SK-N-SH (cell line): ENCODE measurements around the gene DNAJC4. TPM values are rescaled to one million over a fixed set of nuclear protein-coding genes. Genes with fewer than 3 reads are reported as not detected.
A peak's percentile ranks its signal among the peaks of the same experiment; 100 is the strongest.

Experiments
- CTCF ChIA-PET: fragments of 300-600, 350-600 bp; formaldehyde crosslinking; extraction: SDS; loops from one replicate; lab custom pipeline; 2021; lab: Yijun Ruan, JAX
- POLR2A ChIA-PET: fragments of 350-600 bp; sonication (Branson Sonifier 250); formaldehyde crosslinking; extraction: SDS; loops from one replicate; lab custom pipeline; 2020; ENCODE audit warnings: antibody characterized with exemption, inconsistent platforms; lab: Yijun Ruan, JAX
- DNase-seq: peaks from one replicate; pipeline ENCODE4 v3.0.0; 2012
- H2AFZ ChIP-seq: fragments of 200-600 bp; sonication (generic); 2 replicates; pipeline ENCODE4 v1.8.1; 2016; ENCODE audit warnings: antibody characterized with exemption, mild to moderate bottlenecking, low read depth
- H3F3A ChIP-seq: fragments of 200-600 bp; sonication (generic); replicated peaks from 2 replicates; pipeline ENCODE3; 2016; ENCODE audit warnings: antibody characterized with exemption, mild to moderate bottlenecking; ENCODE audit not compliant: insufficient read depth
- H3K27ac ChIP-seq, 2 experiments: fragments of 200-500 bp in 1 of 2; fragments of 200-600 bp in 1 of 2; sonication (Bioruptor generic) in 1 of 2; sonication (generic), shearing (Covaris generic) in 1 of 2; 2 replicates each; pipeline versions ENCODE4 v1.5.1 to v1.6.1; 2014 to 2016; ENCODE audit warnings: low read depth in 2 of 2, inconsistent platforms in 1 of 2, low read length in 1 of 2, mild to moderate bottlenecking in 1 of 2, mixed read lengths in 1 of 2
- H3K27me3 ChIP-seq: fragments of 200-600 bp; sonication (generic), shearing (Covaris generic); 2 replicates; pipeline ENCODE4 v1.6.1; 2016; ENCODE audit warnings: mixed run types; ENCODE audit not compliant: insufficient read depth
- H3K36me3 ChIP-seq, 2 experiments: fragments of 200-500 bp in 1 of 2; fragments of 200-600 bp in 1 of 2; sonication (Bioruptor generic) in 1 of 2; sonication (generic) in 1 of 2; replicated peaks in 1 of 2; 2 replicates each; pipeline versions ENCODE3 to v1.5.1; 2014 to 2016; ENCODE audit warnings: low read length in 1 of 2, mild to moderate bottlenecking in 1 of 2; ENCODE audit not compliant: insufficient read depth in 2 of 2, control insufficient read depth in 1 of 2
- H3K4me1 ChIP-seq, 2 experiments: fragments of 200-500 bp in 1 of 2; fragments of 200-600 bp in 1 of 2; sonication (Bioruptor generic) in 1 of 2; sonication (generic), shearing (Covaris generic) in 1 of 2; 2 replicates each; pipeline versions ENCODE4 v1.5.1 to v1.6.1; 2014 to 2016; ENCODE audit warnings: low read depth in 1 of 2, low read length in 1 of 2, mixed run types in 1 of 2; ENCODE audit not compliant: insufficient read depth in 2 of 2, control insufficient read depth in 1 of 2
- H3K4me2 ChIP-seq: fragments of 200-600 bp; sonication (generic), shearing (Covaris generic); 2 replicates; pipeline ENCODE4 v1.6.1; 2017; ENCODE audit warnings: mixed run types
- H3K4me3 ChIP-seq, 2 experiments: fragments of 200-500 bp in 1 of 2; fragments of 200-600 bp in 1 of 2; sonication (Bioruptor generic) in 1 of 2; sonication (generic), shearing (Covaris generic) in 1 of 2; 2 replicates each; pipeline versions ENCODE4 v1.5.1 to v1.8.1; 2014 to 2016; ENCODE audit warnings: low read depth in 2 of 2, inconsistent platforms in 1 of 2, low read length in 1 of 2, mild to moderate bottlenecking in 1 of 2, mixed read lengths in 1 of 2, moderate library complexity in 1 of 2
- H3K79me2 ChIP-seq: fragments of 200-600 bp; sonication (generic); 2 replicates; pipeline ENCODE4 v1.8.1; 2017; ENCODE audit warnings: mild to moderate bottlenecking; ENCODE audit not compliant: insufficient read depth
- H3K9ac ChIP-seq: fragments of 200-600 bp; sonication (generic); 2 replicates; pipeline ENCODE4 v1.6.1; 2017; ENCODE audit warnings: mixed run types
- H3K9me2 ChIP-seq: fragments of 200-600 bp; sonication (generic); 2 replicates; pipeline ENCODE4 v1.6.1; 2017; ENCODE audit warnings: mixed run types
- H3K9me3 ChIP-seq: fragments of 200-600 bp; sonication (generic); 2 replicates; pipeline ENCODE4 v1.6.1; 2017; ENCODE audit warnings: mixed run types, mild to moderate bottlenecking, moderate library complexity
- H4K20me1 ChIP-seq: fragments of 200-600 bp; sonication (generic); 2 replicates; pipeline ENCODE4 v1.6.1; 2017; ENCODE audit warnings: mild to moderate bottlenecking, mixed run types; ENCODE audit not compliant: insufficient read depth
- CHD2 ChIP-seq: fragments of 150-350 bp; IDR thresholded peaks from 2 replicates; pipeline ENCODE4 v1.6.1; 2018; ENCODE audit warnings: low read length; ENCODE audit not compliant: partially characterized antibody
- ELF1 ChIP-seq: IDR thresholded peaks from 2 replicates; pipeline ENCODE4 v1.4.0; 2012
- EZH2phosphoT487 ChIP-seq: fragments of 200-600 bp; sonication (generic); IDR thresholded peaks from 2 replicates; pipeline ENCODE4 v1.6.1; 2017; ENCODE audit warnings: low read depth, mixed run types, mild to moderate bottlenecking, antibody characterized with exemption, moderate library complexity, borderline replicate concordance
- FOSL2 ChIP-seq: IDR thresholded peaks from 2 replicates; pipeline ENCODE4 v1.4.0; 2012; ENCODE audit warnings: low read depth, mild to moderate bottlenecking, moderate library complexity, borderline replicate concordance
- FOXJ3 ChIP-seq: sonication (generic); formaldehyde crosslinking; IDR thresholded peaks from 2 replicates; pipeline ENCODE4 v1.5.1; 2020; ENCODE audit warnings: mild to moderate bottlenecking, missing genetic modification reagents
- FOXM1 ChIP-seq: IDR thresholded peaks from 2 replicates; pipeline ENCODE4 v1.4.0; 2012; ENCODE audit warnings: low read depth, mild to moderate bottlenecking
- IRF3 ChIP-seq: fragments of 150-350 bp; IDR thresholded peaks from 2 replicates; pipeline ENCODE4 v1.6.1; 2016; ENCODE audit warnings: mild to moderate bottlenecking, low read depth, low read length
- JUND ChIP-seq: IDR thresholded peaks from 2 replicates; pipeline ENCODE4 v1.4.0; 2012
- MEF2A ChIP-seq: IDR thresholded peaks from 2 replicates; pipeline ENCODE4 v1.4.0; 2012; ENCODE audit warnings: low read depth, borderline replicate concordance
- NFIC ChIP-seq: IDR thresholded peaks from 2 replicates; pipeline ENCODE4 v1.4.0; 2012; ENCODE audit warnings: borderline replicate concordance
- POLR2AphosphoS5 ChIP-seq: IDR thresholded peaks from 2 replicates; pipeline ENCODE4 v1.6.1; 2012; ENCODE audit warnings: low read depth, low read length
- RAD21 ChIP-seq: IDR thresholded peaks from 2 replicates; pipeline ENCODE4 v1.6.1; 2012; ENCODE audit warnings: mild to moderate bottlenecking, low read length
- RCOR1 ChIP-seq: fragments of 150-350 bp; IDR thresholded peaks from 2 replicates; pipeline ENCODE4 v1.6.1; 2017; ENCODE audit warnings: antibody characterized with exemption, low read length
- REST ChIP-seq: IDR thresholded peaks from 2 replicates; pipeline ENCODE4 v1.6.1; 2012; ENCODE audit warnings: mild to moderate bottlenecking, low read depth, low read length, moderate library complexity
- RFX5 ChIP-seq: IDR thresholded peaks from 2 replicates; pipeline ENCODE4 v1.6.1; 2012; ENCODE audit warnings: mild to moderate bottlenecking, improper control_type of control experiment, low read length
- RXRA ChIP-seq: IDR thresholded peaks from 2 replicates; pipeline ENCODE4 v1.4.0; 2012; ENCODE audit warnings: low read depth, mild to moderate bottlenecking, borderline replicate concordance
- SIN3A ChIP-seq: IDR thresholded peaks from 2 replicates; pipeline ENCODE4 v1.6.1; 2012; ENCODE audit warnings: low read depth, mild to moderate bottlenecking, low read length, moderate library complexity, borderline replicate concordance
- TCF12 ChIP-seq: IDR thresholded peaks from 2 replicates; pipeline ENCODE4 v1.4.0; 2012
- USF1 ChIP-seq: IDR thresholded peaks from 2 replicates; pipeline ENCODE4 v1.4.0; 2012; ENCODE audit warnings: low read depth, borderline replicate concordance
- YY1 ChIP-seq: IDR thresholded peaks from 2 replicates; pipeline ENCODE4 v1.4.0; 2012; ENCODE audit warnings: low read depth, mild to moderate bottlenecking
- WGBS: methylation state at CpG from one replicate; pipeline ENCODE4 v1.1.6; 2017; ENCODE audit warnings: low lambda C conversion rate; 5-methylcytosine and 5-hydroxymethylcytosine counted together
- polyA plus RNA-seq, 3 experiments: library from polyadenylated mRNA; depleted of rRNA; stranded (reverse); fragments of >200 nt; gene quantifications; 2 replicates each; pipeline ENCODE4 v1.2.3, GENCODE V29; 2012
- TF ChIP-seq, protein P1 (sequence below): IDR thresholded peaks from 2 replicates; pipeline ENCODE4 v1.4.0; 2012; ENCODE audit warnings: low read depth
- TF ChIP-seq, protein P2 (sequence below): IDR thresholded peaks from 2 replicates; pipeline ENCODE4 v1.4.0; 2012; ENCODE audit warnings: low read depth, borderline replicate concordance
- TF ChIP-seq, protein P3 (sequence below): IDR thresholded peaks from 2 replicates; pipeline ENCODE4; 2012
- TF ChIP-seq, protein P4 (sequence below): fragments of 150-350 bp; IDR thresholded peaks from 2 replicates; pipeline ENCODE4 v1.6.1; 2017; ENCODE audit warnings: antibody characterized with exemption, low read length, low read depth, borderline replicate concordance

The DNAJC4 gene
- polyA plus RNA-seq, 1 of the 3 experiments (the other 2 are of a cell fraction), result 52.1 TPM

GRCh38 chr11:64185175-64185692, 45.1 kb upstream of the DNAJC4 start:
- ChIA-PET CTCF (interaction anchor here (0.9 to 2.7 kb wide), 9 partner anchors 10 to 241 kb away, joined by 3 to 10 read pairs (median 5); partner anchors contain the start of gene FERMT3), POLR2A (interaction anchor here (0.6 to 1.9 kb wide), 15 partner anchors 16 to 1315 kb away, joined by 3 to 9 read pairs (median 3); partner anchors contain the start of gene NUDT22)
- peaks cover 0 to 8% of the 10 kb centered on the region in 2 experiments for H3K36me3 ChIP-seq
- peaks cover 15% of the 10 kb centered on the region for H4K20me1 ChIP-seq
- no peaks in the 10 kb centered on the region for H3K27me3 ChIP-seq
- DNase-seq, result no peak
- H3K4me1 ChIP-seq, result peaks cover 14 to 31% of the 10 kb centered on the region in 2 experiments; a peak in 3 of 4 replicates
- 2% methylated on average over 27 of the region's 52 CpGs for WGBS
- peak overlapping the region; percentile 83 for H3K4me2 ChIP-seq
- peak overlapping the region; percentile 88 to 90 for H3K27ac ChIP-seq
- H3K4me3 ChIP-seq, result peak overlapping the region; percentile 59 to 67
- peaks cover 22% of the 10 kb centered on the region for H3F3A ChIP-seq
- H3K9me2 ChIP-seq, result no peaks in the 10 kb centered on the region
- H3K9ac ChIP-seq, result peak overlapping the region; percentile 78
- H2AFZ ChIP-seq, result peak overlapping the region; percentile 32; the same call in 1 of the 2 replicates
- no peaks in the 10 kb centered on the region for H3K9me3 ChIP-seq
- H3K79me2 ChIP-seq, result peaks cover 36% of the 10 kb centered on the region
- TF ChIP-seq RXRA (no peak), USF1 (peak; percentile 91), RCOR1 (no peak), FOXJ3 (CRISPR knock-in tag) (no peak), RAD21 (no peak), IRF3 (no peak), REST (peak; percentile 61), EZH2phosphoT487 (no peak), FOSL2 (no peak), SIN3A (no peak), YY1 (peak; percentile 54; the same call in 1 of the 2 replicates), TCF12 (no peak), RFX5 (no peak), JUND (no peak), POLR2AphosphoS5 (peak; percentile 98), FOXM1 (no peak), MEF2A (no peak), NFIC (no peak), ELF1 (peak; percentile 26; the same call in 1 of the 2 replicates), CHD2 (no peak)
- TF ChIP-seq, protein P1, sequence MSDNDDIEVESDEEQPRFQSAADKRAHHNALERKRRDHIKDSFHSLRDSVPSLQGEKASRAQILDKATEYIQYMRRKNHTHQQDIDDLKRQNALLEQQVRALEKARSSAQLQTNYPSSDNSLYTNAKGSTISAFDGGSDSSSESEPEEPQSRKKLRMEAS, result peak; percentile 99
- TF ChIP-seq, protein P2, sequence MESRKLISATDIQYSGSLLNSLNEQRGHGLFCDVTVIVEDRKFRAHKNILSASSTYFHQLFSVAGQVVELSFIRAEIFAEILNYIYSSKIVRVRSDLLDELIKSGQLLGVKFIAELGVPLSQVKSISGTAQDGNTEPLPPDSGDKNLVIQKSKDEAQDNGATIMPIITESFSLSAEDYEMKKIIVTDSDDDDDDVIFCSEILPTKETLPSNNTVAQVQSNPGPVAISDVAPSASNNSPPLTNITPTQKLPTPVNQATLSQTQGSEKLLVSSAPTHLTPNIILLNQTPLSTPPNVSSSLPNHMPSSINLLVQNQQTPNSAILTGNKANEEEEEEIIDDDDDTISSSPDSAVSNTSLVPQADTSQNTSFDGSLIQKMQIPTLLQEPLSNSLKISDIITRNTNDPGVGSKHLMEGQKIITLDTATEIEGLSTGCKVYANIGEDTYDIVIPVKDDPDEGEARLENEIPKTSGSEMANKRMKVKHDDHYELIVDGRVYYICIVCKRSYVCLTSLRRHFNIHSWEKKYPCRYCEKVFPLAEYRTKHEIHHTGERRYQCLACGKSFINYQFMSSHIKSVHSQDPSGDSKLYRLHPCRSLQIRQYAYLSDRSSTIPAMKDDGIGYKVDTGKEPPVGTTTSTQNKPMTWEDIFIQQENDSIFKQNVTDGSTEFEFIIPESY, result no peak
- TF ChIP-seq, protein P3, sequence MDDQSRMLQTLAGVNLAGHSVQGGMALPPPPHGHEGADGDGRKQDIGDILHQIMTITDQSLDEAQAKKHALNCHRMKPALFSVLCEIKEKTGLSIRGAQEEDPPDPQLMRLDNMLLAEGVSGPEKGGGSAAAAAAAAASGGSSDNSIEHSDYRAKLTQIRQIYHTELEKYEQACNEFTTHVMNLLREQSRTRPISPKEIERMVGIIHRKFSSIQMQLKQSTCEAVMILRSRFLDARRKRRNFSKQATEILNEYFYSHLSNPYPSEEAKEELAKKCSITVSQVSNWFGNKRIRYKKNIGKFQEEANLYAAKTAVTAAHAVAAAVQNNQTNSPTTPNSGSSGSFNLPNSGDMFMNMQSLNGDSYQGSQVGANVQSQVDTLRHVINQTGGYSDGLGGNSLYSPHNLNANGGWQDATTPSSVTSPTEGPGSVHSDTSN, result no peak
- TF ChIP-seq, protein P4, sequence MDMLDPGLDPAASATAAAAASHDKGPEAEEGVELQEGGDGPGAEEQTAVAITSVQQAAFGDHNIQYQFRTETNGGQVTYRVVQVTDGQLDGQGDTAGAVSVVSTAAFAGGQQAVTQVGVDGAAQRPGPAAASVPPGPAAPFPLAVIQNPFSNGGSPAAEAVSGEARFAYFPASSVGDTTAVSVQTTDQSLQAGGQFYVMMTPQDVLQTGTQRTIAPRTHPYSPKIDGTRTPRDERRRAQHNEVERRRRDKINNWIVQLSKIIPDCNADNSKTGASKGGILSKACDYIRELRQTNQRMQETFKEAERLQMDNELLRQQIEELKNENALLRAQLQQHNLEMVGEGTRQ, result peak; percentile 21; the same call in 1 of the 2 replicates
